GM12891 (cell line): Measurements from ENCODE around the gene MOB3B.
A peak's percentile ranks its signal among the peaks of the same experiment; 100 is the strongest.

Experiments used
- DNase-seq: peaks from one replicate; pipeline ENCODE4 v3.0.0; 2011; ENCODE audit warnings: low spot score; ENCODE audit not compliant: insufficient read length
- FAIRE-seq: peaks from 2 replicates; lab custom pipeline; 2011; peaks lifted over from hg19 to GRCh38; lab: Jason Lieb, UNC
- PAX5 ChIP-seq: IDR thresholded peaks from 2 replicates; pipeline ENCODE4 v1.6.1; 2011; ENCODE audit warnings: low read length, moderate library complexity, mild to moderate bottlenecking; ENCODE audit not compliant: insufficient read depth, severe bottlenecking
- POLR2A ChIP-seq: IDR thresholded peaks from 2 replicates; pipeline ENCODE4 v1.6.1; 2011; ENCODE audit warnings: low read depth, low read length, control low read depth
- POLR2AphosphoS5 ChIP-seq: IDR thresholded peaks from 2 replicates; pipeline ENCODE4 v1.6.1; 2011; ENCODE audit warnings: low read depth, low read length, control low read depth
- POU2F2 ChIP-seq: IDR thresholded peaks from 2 replicates; pipeline ENCODE4 v1.6.1; 2011; ENCODE audit warnings: low read depth, mild to moderate bottlenecking, control low read depth, low read length, moderate library complexity
- SPI1 ChIP-seq: IDR thresholded peaks from 2 replicates; pipeline ENCODE4 v1.6.1; 2011; ENCODE audit warnings: low read depth, low read length, control low read depth
- TAF1 ChIP-seq: IDR thresholded peaks from 2 replicates; pipeline ENCODE4 v1.6.1; 2011; ENCODE audit warnings: low read depth, low read length, control low read depth

Gene MOB3B

GRCh38 chr9:27337833-27338526 lies 191.6 kb downstream of the MOB3B start:
- FAIRE-seq = no peak
- TF ChIP-seq SPI1 (no peak), POLR2A (no peak), PAX5 (no peak), TAF1 (no peak), POU2F2 (no peak), POLR2AphosphoS5 (no peak)
- DNase-seq = no peak

GRCh38 chr9:27337236-27337635 lies 192.4 kb downstream of the MOB3B start:
- FAIRE-seq (no peak), DNase-seq (no peak)
- TF ChIP-seq TAF1 (no peak), POLR2A (no peak), PAX5 (no peak), SPI1 (no peak), POU2F2 (no peak), POLR2AphosphoS5 (no peak)

GRCh38 chr9:27336829-27337228 lies 192.8 kb downstream of the MOB3B start:
- no peak for FAIRE-seq
- no peak for TF ChIP-seq POU2F2
- TF ChIP-seq POLR2AphosphoS5 = no peak
- no peak for TF ChIP-seq POLR2A
- no peak for TF ChIP-seq TAF1
- TF ChIP-seq PAX5 = no peak
- TF ChIP-seq SPI1 = no peak
- no peak for DNase-seq

- TF ChIP-seq POU2F2 (no peak), POLR2AphosphoS5 (no peak), PAX5 (no peak)
- FAIRE-seq (no peak), DNase-seq (no peak)
These were observed 193.5 kb downstream of the MOB3B start for GRCh38 chr9:27336126-27336525.

GRCh38 chr9:27335075-27335474 lies 194.5 kb downstream of the MOB3B start:
- FAIRE-seq (no peak), DNase-seq (no peak)
- TF ChIP-seq SPI1 = no peak
- TF ChIP-seq POU2F2 = no peak
- no peak for TF ChIP-seq PAX5
- no peak for TF ChIP-seq POLR2AphosphoS5
- no peak for TF ChIP-seq POLR2A
- no peak for TF ChIP-seq TAF1

- TF ChIP-seq POU2F2 = no peak
- no peak for TF ChIP-seq SPI1
- no peak for TF ChIP-seq TAF1
- no peak for TF ChIP-seq PAX5
- no peak for TF ChIP-seq POLR2AphosphoS5
- TF ChIP-seq POLR2A = no peak
- DNase-seq (peak; percentile 56), FAIRE-seq (peak; percentile 33)
These were observed 196.2 kb downstream of the MOB3B start for GRCh38 chr9:27333241-27334052.

GRCh38 chr9:27331393-27331792 lies 198.2 kb downstream of the MOB3B start:
- DNase-seq (no peak), FAIRE-seq (no peak)
- TF ChIP-seq POLR2AphosphoS5 = no peak

- no peak for TF ChIP-seq POU2F2
- no peak for TF ChIP-seq PAX5
- TF ChIP-seq POLR2A = no peak
- TF ChIP-seq POLR2AphosphoS5 = no peak
- TF ChIP-seq SPI1 = no peak
- TF ChIP-seq TAF1 = no peak
- DNase-seq (no peak), FAIRE-seq (no peak)
These were observed 200.3 kb downstream of the MOB3B start for GRCh38 chr9:27329291-27329690.

- no peak for FAIRE-seq
- no peak for DNase-seq
- no peak for TF ChIP-seq POLR2AphosphoS5
- no peak for TF ChIP-seq SPI1
- TF ChIP-seq TAF1 = no peak
- TF ChIP-seq POU2F2 = no peak
- no peak for TF ChIP-seq PAX5
- no peak for TF ChIP-seq POLR2A
These were observed 201.1 kb downstream of the MOB3B start for GRCh38 chr9:27328483-27328882.
